Measurements from ENCODE around the gene OOSP3.

The OOSP3 gene

GRCh38 chr11:59939482-59939881 is 60.9 kb downstream of the OOSP3 start:
- no peak for TF ChIP-seq CTCF (IDR thresholded peaks at IDR 0.05; ENCODE audit: low read depth, low read length, missing control alignments)
- in situ Hi-C loops (cut with HindIII; ENCODE audit: low pct_ligation_motif_present, low sequenced_read_pairs), result no loop called here
- H3K27me3 ChIP-seq (replicated peaks), result no peaks in the 10 kb centered on the region
- no peak for DNase-seq
- H3K4me3 ChIP-seq (ENCODE audit: low read depth, low read length), result no peak overlapping the region
- no peaks in the 10 kb centered on the region for H3K36me3 ChIP-seq (replicated peaks)
- no peak overlapping the region for H3K27ac ChIP-seq

- TF ChIP-seq CTCF (IDR thresholded peaks at IDR 0.05; ENCODE audit: low read depth, low read length, missing control alignments), result no peak
- no peak overlapping the region for H3K4me3 ChIP-seq (ENCODE audit: low read depth, low read length)
- DNase-seq, result no peak
- no peaks in the 10 kb centered on the region for H3K27me3 ChIP-seq (replicated peaks)
- in situ Hi-C loops (cut with HindIII; ENCODE audit: low pct_ligation_motif_present, low sequenced_read_pairs), result no loop called here
- H3K36me3 ChIP-seq (replicated peaks), result no peaks in the 10 kb centered on the region
- H3K27ac ChIP-seq, result no peak overlapping the region
Measured at GRCh38 chr11:59941091-59941490, 62.5 kb downstream of the OOSP3 start.

GRCh38 chr11:59943997-59944714 is 65.6 kb downstream of the OOSP3 start:
- no peak overlapping the region for H3K4me3 ChIP-seq (ENCODE audit: low read depth, low read length)
- TF ChIP-seq CTCF (IDR thresholded peaks at IDR 0.05; ENCODE audit: low read depth, low read length, missing control alignments), result no peak

GRCh38 chr11:59944720-59945119 is 66.1 kb downstream of the OOSP3 start:
- no peak overlapping the region for H3K4me3 ChIP-seq (ENCODE audit: low read depth, low read length)
- H3K27me3 ChIP-seq (replicated peaks), result no peaks in the 10 kb centered on the region
- H3K27ac ChIP-seq, result no peak overlapping the region
- in situ Hi-C loops (cut with HindIII; ENCODE audit: low pct_ligation_motif_present, low sequenced_read_pairs), result no loop called here
- H3K36me3 ChIP-seq (replicated peaks), result no peaks in the 10 kb centered on the region
- DNase-seq, result no peak
- no peak for TF ChIP-seq CTCF (IDR thresholded peaks at IDR 0.05; ENCODE audit: low read depth, low read length, missing control alignments)

More at GRCh38 chr11:59943997-59944714, 65.6 kb downstream of the OOSP3 start:
- H3K27ac ChIP-seq, result no peak overlapping the region
- H3K27me3 ChIP-seq (replicated peaks), result no peaks in the 10 kb centered on the region
- H3K36me3 ChIP-seq (replicated peaks), result no peaks in the 10 kb centered on the region
- no peak for DNase-seq
- in situ Hi-C loops (cut with HindIII; ENCODE audit: low pct_ligation_motif_present, low sequenced_read_pairs), result no loop called here

All from brain microvascular endothelial cell (primary cell).